HG03175 (cell line): ENCODE measurements around the gene TGM3.

Source experiments
- ATAC-seq: cut with Tn5 transposase; IDR thresholded peaks from one replicate; pipeline ENCODE4 v1.9.1; 2021; ENCODE audit warnings: mild to moderate bottlenecking, moderate library complexity; ENCODE audit not compliant: unreplicated experiment

The TGM3 gene

GRCh38 chr20:2305029-2305428 lies 9.2 kb downstream of the TGM3 start:
- no peak for ATAC-seq

- ATAC-seq, result no peak
These were observed 9.7 kb downstream of the TGM3 start for GRCh38 chr20:2305479-2305878.

- ATAC-seq, result no peak
These were observed 10.1 kb downstream of the TGM3 start for GRCh38 chr20:2305946-2306345.

- ATAC-seq, result no peak
These were observed 11.3 kb downstream of the TGM3 start for GRCh38 chr20:2307136-2307535.

- no peak for ATAC-seq
These were observed 15.5 kb downstream of the TGM3 start for GRCh38 chr20:2311329-2311728.

GRCh38 chr20:2312876-2313275 lies 17.1 kb downstream of the TGM3 start:
- ATAC-seq, result no peak

GRCh38 chr20:2313316-2313715 lies 17.5 kb downstream of the TGM3 start:
- ATAC-seq, result no peak

GRCh38 chr20:2314759-2315439 lies 19.1 kb downstream of the TGM3 start:
- no peak for ATAC-seq

GRCh38 chr20:2315440-2315778 lies 19.6 kb downstream of the TGM3 start:
- no peak for ATAC-seq

- no peak for ATAC-seq
These were observed 21.2 kb downstream of the TGM3 start for GRCh38 chr20:2316847-2317495.

GRCh38 chr20:2320813-2321658 lies 25.2 kb downstream of the TGM3 start:
- ATAC-seq, result no peak

GRCh38 chr20:2323051-2323450 lies 27.2 kb downstream of the TGM3 start:
- no peak for ATAC-seq

- no peak for ATAC-seq
These were observed 30.2 kb downstream of the TGM3 start for GRCh38 chr20:2326046-2326445.

- no peak for ATAC-seq
These were observed 32.1 kb downstream of the TGM3 start for GRCh38 chr20:2327620-2328555.

- ATAC-seq, result no peak
These were observed 33.5 kb downstream of the TGM3 start for GRCh38 chr20:2329286-2329685.

GRCh38 chr20:2330090-2330695 lies 34.4 kb downstream of the TGM3 start:
- no peak for ATAC-seq

- ATAC-seq, result no peak
These were observed 35.3 kb downstream of the TGM3 start for GRCh38 chr20:2331106-2331505.

GRCh38 chr20:2331901-2332565 lies 36.2 kb downstream of the TGM3 start:
- ATAC-seq, result no peak

- no peak for ATAC-seq
These were observed 36.9 kb downstream of the TGM3 start for GRCh38 chr20:2332711-2333110.

GRCh38 chr20:2333821-2334220 lies 38.0 kb downstream of the TGM3 start:
- no peak for ATAC-seq
